Rectal smooth muscle tissue (tissue), 1 donor: Measurements from ENCODE around the gene APBA1.
"Not testable (repeated sequence)": the region's sequence is repeated elsewhere in the genome, so short reads cannot be mapped to it uniquely, and the experiment has no call there.

Experiments
- H3K27ac ChIP-seq: one replicate; pipeline ENCODE4 v1.7.0; 2013; ENCODE audit warnings: low read depth, low read length, inconsistent platforms
- H3K27me3 ChIP-seq: one replicate; pipeline ENCODE4 v1.7.0; 2013; ENCODE audit warnings: low read length; ENCODE audit not compliant: control insufficient read depth, insufficient read depth
- H3K36me3 ChIP-seq: one replicate; pipeline ENCODE4 v1.7.0; 2013; ENCODE audit warnings: low read length; ENCODE audit not compliant: control insufficient read depth, insufficient read depth
- H3K4me1 ChIP-seq: one replicate; pipeline ENCODE4 v1.7.0; 2013; ENCODE audit warnings: low read length; ENCODE audit not compliant: control insufficient read depth, insufficient read depth
- H3K4me3 ChIP-seq: one replicate; pipeline ENCODE4 v1.7.0; 2013; ENCODE audit warnings: low read length
- H3K9ac ChIP-seq: one replicate; pipeline ENCODE4 v1.7.0; 2013; ENCODE audit warnings: low read length

The APBA1 gene

GRCh38 chr9:69411931-69412740 lies 260.0 kb downstream of the APBA1 start:
- H3K27me3 ChIP-seq, result no peaks in the 10 kb centered on the region
- H3K9ac ChIP-seq, result no peak overlapping the region
- H3K4me3 ChIP-seq, result no peak overlapping the region
- H3K27ac ChIP-seq, result no peak overlapping the region
- H3K4me1 ChIP-seq, result no peaks in the 10 kb centered on the region
- H3K36me3 ChIP-seq, result no peaks in the 10 kb centered on the region

- Histone ChIP-seq H3K27me3 (no peaks in the 10 kb centered on the region), H3K4me3 (no peak overlapping the region), H3K27ac (no peak overlapping the region), H3K4me1 (no peaks in the 10 kb centered on the region), H3K9ac (no peak overlapping the region), H3K36me3 (no peaks in the 10 kb centered on the region)
Observed at GRCh38 chr9:69411246-69411645, 260.9 kb downstream of the APBA1 start.

- not testable (repeated sequence) for H3K36me3 ChIP-seq, H3K27ac ChIP-seq, H3K4me3 ChIP-seq, H3K4me1 ChIP-seq, H3K27me3 ChIP-seq, H3K9ac ChIP-seq
Observed at GRCh38 chr9:69409936-69410335, 262.2 kb downstream of the APBA1 start.

- Histone ChIP-seq H3K9ac (no peak overlapping the region), H3K27ac (no peak overlapping the region), H3K36me3 (no peaks in the 10 kb centered on the region), H3K4me3 (no peak overlapping the region), H3K27me3 (no peaks in the 10 kb centered on the region), H3K4me1 (no peaks in the 10 kb centered on the region)
Observed at GRCh38 chr9:69400470-69400869, 271.7 kb downstream of the APBA1 start.

GRCh38 chr9:69397384-69398214 lies 274.6 kb downstream of the APBA1 start:
- no peak overlapping the region for H3K4me3 ChIP-seq

GRCh38 chr9:69396759-69397158 lies 275.4 kb downstream of the APBA1 start:
- Histone ChIP-seq H3K4me1 (peaks cover 5% of the 10 kb centered on the region), H3K4me3 (no peak overlapping the region), H3K27ac (no peak overlapping the region)

More at GRCh38 chr9:69397384-69398214, 274.6 kb downstream of the APBA1 start:
- peak overlapping the region; percentile 63 for H3K27ac ChIP-seq
- H3K27me3 ChIP-seq, result no peaks in the 10 kb centered on the region
- no peak overlapping the region for H3K9ac ChIP-seq
- no peaks in the 10 kb centered on the region for H3K36me3 ChIP-seq
- H3K4me1 ChIP-seq, result no peaks in the 10 kb centered on the region

GRCh38 chr9:69395718-69396117 lies 276.5 kb downstream of the APBA1 start:
- Histone ChIP-seq H3K36me3 (no peaks in the 10 kb centered on the region), H3K27me3 (no peaks in the 10 kb centered on the region), H3K9ac (no peak overlapping the region), H3K4me3 (no peak overlapping the region), H3K4me1 (peaks cover 10% of the 10 kb centered on the region), H3K27ac (no peak overlapping the region)

More at GRCh38 chr9:69396759-69397158, 275.4 kb downstream of the APBA1 start:
- Histone ChIP-seq H3K27me3 (no peaks in the 10 kb centered on the region), H3K36me3 (no peaks in the 10 kb centered on the region), H3K9ac (no peak overlapping the region)

GRCh38 chr9:69393425-69393824 lies 278.7 kb downstream of the APBA1 start:
- Histone ChIP-seq H3K4me3 (no peak overlapping the region), H3K9ac (no peak overlapping the region), H3K4me1 (peaks cover 10% of the 10 kb centered on the region), H3K36me3 (no peaks in the 10 kb centered on the region), H3K27me3 (no peaks in the 10 kb centered on the region), H3K27ac (no peak overlapping the region)

- no peaks in the 10 kb centered on the region for H3K27me3 ChIP-seq
- peaks cover 10% of the 10 kb centered on the region for H3K4me1 ChIP-seq
Observed at GRCh38 chr9:69392826-69393225, 279.3 kb downstream of the APBA1 start.

GRCh38 chr9:69391946-69392345 lies 280.2 kb downstream of the APBA1 start:
- H3K4me3 ChIP-seq, result no peak overlapping the region
- no peaks in the 10 kb centered on the region for H3K27me3 ChIP-seq
- no peaks in the 10 kb centered on the region for H3K36me3 ChIP-seq
- H3K9ac ChIP-seq, result no peak overlapping the region
- peaks cover 10% of the 10 kb centered on the region for H3K4me1 ChIP-seq
- H3K27ac ChIP-seq, result no peak overlapping the region

More at GRCh38 chr9:69392826-69393225, 279.3 kb downstream of the APBA1 start:
- H3K27ac ChIP-seq, result no peak overlapping the region
- H3K9ac ChIP-seq, result no peak overlapping the region
- H3K4me3 ChIP-seq, result no peak overlapping the region
- no peaks in the 10 kb centered on the region for H3K36me3 ChIP-seq

- no peak overlapping the region for H3K4me3 ChIP-seq
Observed at GRCh38 chr9:69391487-69391886, 280.7 kb downstream of the APBA1 start.

GRCh38 chr9:69389437-69389995 lies 282.7 kb downstream of the APBA1 start:
- Histone ChIP-seq H3K4me1 (peaks cover 10% of the 10 kb centered on the region), H3K9ac (no peak overlapping the region), H3K27me3 (no peaks in the 10 kb centered on the region), H3K36me3 (no peaks in the 10 kb centered on the region), H3K27ac (no peak overlapping the region), H3K4me3 (no peak overlapping the region)

More at GRCh38 chr9:69391487-69391886, 280.7 kb downstream of the APBA1 start:
- no peak overlapping the region for H3K27ac ChIP-seq
- H3K9ac ChIP-seq, result no peak overlapping the region
- H3K27me3 ChIP-seq, result no peaks in the 10 kb centered on the region
- peaks cover 10% of the 10 kb centered on the region for H3K4me1 ChIP-seq
- no peaks in the 10 kb centered on the region for H3K36me3 ChIP-seq
